HCT116 (cell line): Measurements from ENCODE around the gene HNF1B. TPM values are rescaled to one million over a fixed set of nuclear protein-coding genes. Genes with fewer than 3 reads are reported as not detected.

Experiments used
- ATAC-seq: fragments of 200-7000 bp; cut with Tn5 transposase; 2 replicates; pipeline ENCODE4 v1.9.1; 2020; ENCODE audit warnings: mild to moderate bottlenecking, moderate library complexity
- BruUV-seq: library from RNA; stranded (reverse); fragments of 400-500 nt; replicated peaks from 2 replicates; lab custom pipeline; 2021; lab: Mats Ljungman, UMichigan
- CTCF ChIA-PET: fragments of 300-600 bp; sonication (Branson Sonifier 250); formaldehyde crosslinking; loops from one replicate; lab custom pipeline; 2021; ENCODE audit warnings: antibody characterized with exemption; lab: Charles Lee
- POLR2A ChIA-PET: fragments of 300-600, 350-600 bp; sonication (Branson Sonifier 250); formaldehyde crosslinking; loops from one replicate; lab custom pipeline; 2021; ENCODE audit warnings: antibody characterized with exemption; lab: Charles Lee
- RAD21 ChIA-PET, 2 experiments: fragments of 300-600 bp; sonication (Branson Sonifier 250); formaldehyde crosslinking; loops; one replicate each; lab custom pipeline; 2023; ENCODE audit warnings: low total read pairs in 2 of 2; ENCODE audit not compliant: uncharacterized antibody in 2 of 2, unreplicated experiment in 2 of 2, low non-redundant PET in 1 of 2; lab: Charles Lee
- DNase-seq: peaks from one replicate; pipeline ENCODE4 v3.0.0-alpha.2; 2010; ENCODE audit warnings: low read depth, low spot score
- H2AFZ ChIP-seq: fragments of 200-600 bp; shearing (Covaris generic), sonication (generic); 2 replicates; pipeline ENCODE4 v1.6.1; 2017; ENCODE audit warnings: low read depth, mixed run types, mixed read lengths, antibody characterized with exemption, low read length; ENCODE audit not compliant: poor library complexity, severe bottlenecking
- H3K27ac ChIP-seq: 2 replicates; pipeline ENCODE4 v1.5.1; 2012; ENCODE audit warnings: low read depth, low read length
- H3K27me3 ChIP-seq: fragments of 200-600 bp; sonication (generic); 2 replicates; pipeline ENCODE4 v1.6.1; 2016; ENCODE audit warnings: mixed run types, low read length, mixed read lengths; ENCODE audit not compliant: insufficient read depth
- H3K36me3 ChIP-seq, 2 experiments: fragments of 200-500 bp in 1 of 2; fragments of 200-600 bp in 1 of 2; sonication (Bioruptor generic) in 1 of 2; sonication (generic) in 1 of 2; 2 replicates each; pipeline versions ENCODE4 v1.5.1 to v1.6.1; 2014 to 2016; ENCODE audit warnings: low read length in 2 of 2, inconsistent platforms in 1 of 2, mixed read lengths in 1 of 2, mixed run types in 1 of 2; ENCODE audit not compliant: insufficient read depth in 2 of 2, control insufficient read depth in 1 of 2
- H3K4me1 ChIP-seq, 2 experiments: fragments of 200-600 bp in 1 of 2; sonication (generic) in 1 of 2; 2 replicates each; pipeline versions ENCODE4 v1.5.1 to v1.6.1; 2012 to 2017; ENCODE audit warnings: low read length in 2 of 2, inconsistent platforms in 1 of 2, mild to moderate bottlenecking in 1 of 2, mixed read lengths in 1 of 2, mixed run types in 1 of 2, moderate library complexity in 1 of 2; ENCODE audit not compliant: insufficient read depth in 2 of 2, control insufficient read depth in 1 of 2
- H3K4me2 ChIP-seq: fragments of 200-600 bp; sonication (generic); 2 replicates; pipeline ENCODE4 v1.6.1; 2017; ENCODE audit warnings: mixed run types, low read length, mixed read lengths
- H3K4me3 ChIP-seq, 2 experiments: fragments of 200-600 bp in 1 of 2; sonication (generic) in 1 of 2; replicated peaks in 1 of 2; 2 replicates each; pipeline ENCODE4 v1.5.1; 2011 to 2016; ENCODE audit warnings: low read length in 2 of 2, control low read depth in 1 of 2, low read depth in 1 of 2, mild to moderate bottlenecking in 1 of 2, mixed read lengths in 1 of 2, mixed run types in 1 of 2
- H3K79me2 ChIP-seq: fragments of 200-600 bp; sonication (generic); 2 replicates; pipeline ENCODE4 v1.6.1; 2017; ENCODE audit warnings: mild to moderate bottlenecking, mixed run types, low read length, moderate library complexity, mixed read lengths; ENCODE audit not compliant: insufficient read depth
- H3K9ac ChIP-seq: fragments of 200-600 bp; sonication (generic); 2 replicates; pipeline ENCODE4 v1.6.1; 2016; ENCODE audit warnings: low read length, mixed read lengths
- H3K9me2 ChIP-seq: fragments of 200-600 bp; sonication (generic), shearing (Covaris generic); 2 replicates; pipeline ENCODE4 v1.6.1; 2017; ENCODE audit warnings: mixed run types, mild to moderate bottlenecking, moderate library complexity; ENCODE audit not compliant: insufficient read depth
- H3K9me3 ChIP-seq, 2 experiments: fragments of 200-500 bp in 1 of 2; fragments of 200-600 bp in 1 of 2; sonication (Bioruptor generic) in 1 of 2; sonication (generic) in 1 of 2; 2 replicates each; pipeline ENCODE4 v1.6.1; 2014 to 2017; ENCODE audit warnings: low read length in 2 of 2, mixed read lengths in 2 of 2, inconsistent platforms in 1 of 2, low read depth in 1 of 2, mild to moderate bottlenecking in 1 of 2, mixed run types in 1 of 2, moderate library complexity in 1 of 2; ENCODE audit not compliant: control insufficient read depth in 1 of 2, insufficient read depth in 1 of 2
- H4K20me1 ChIP-seq: fragments of 200-600 bp; sonication (generic), shearing (Covaris generic); 2 replicates; pipeline ENCODE4 v1.6.1; 2017; ENCODE audit warnings: mixed run types, mild to moderate bottlenecking, moderate library complexity; ENCODE audit not compliant: insufficient read depth
- CTCF ChIP-seq, 3 experiments: fragments of 200-600 bp in 1 of 3; sonication (generic) in 1 of 3; IDR thresholded peaks in 2 of 3; conservative IDR thresholded peaks in 1 of 3; 2 replicates each; pipeline ENCODE4 v1.5.1; 2012 to 2017; ENCODE audit warnings: low read depth in 2 of 3, low read length in 2 of 3, antibody characterized with exemption in 1 of 3, borderline replicate concordance in 1 of 3, control low read depth in 1 of 3, mild to moderate bottlenecking in 1 of 3, mixed read lengths in 1 of 3, mixed run types in 1 of 3, moderate library complexity in 1 of 3; ENCODE audit not compliant: insufficient read depth in 1 of 3
- ELF1 ChIP-seq: IDR thresholded peaks from 2 replicates; pipeline ENCODE4 v1.6.1; 2012; ENCODE audit warnings: low read depth, borderline replicate concordance
- EZH2 ChIP-seq: fragments of 200-600 bp; sonication (generic); IDR thresholded peaks from 2 replicates; pipeline ENCODE4 v1.6.1; 2017; ENCODE audit warnings: antibody characterized with exemption, mixed run types
- FOSL1 ChIP-seq: IDR thresholded peaks from 2 replicates; pipeline ENCODE4 v1.6.1; 2012; ENCODE audit warnings: low read depth
- MAX ChIP-seq: IDR thresholded peaks from 2 replicates; pipeline ENCODE4 v1.6.1; 2012
- POLR2A ChIP-seq: IDR thresholded peaks from 2 replicates; pipeline ENCODE4 v1.7.0; 2011; ENCODE audit warnings: borderline replicate concordance; ENCODE audit not compliant: insufficient read depth, insufficient read length; ENCODE audit errors: extremely low read depth
- POLR2AphosphoS5 ChIP-seq: IDR thresholded peaks from 2 replicates; pipeline ENCODE4 v1.6.1; 2011; ENCODE audit warnings: mild to moderate bottlenecking, low read depth, low read length, moderate library complexity
- RAD21 ChIP-seq: IDR thresholded peaks from 2 replicates; pipeline ENCODE4 v1.6.1; 2012; ENCODE audit warnings: low read depth, mild to moderate bottlenecking
- REST ChIP-seq: IDR thresholded peaks from 2 replicates; pipeline ENCODE4 v1.6.1; 2012; ENCODE audit warnings: low read depth
- SIN3A ChIP-seq: IDR thresholded peaks from 2 replicates; pipeline ENCODE4 v1.6.1; 2012; ENCODE audit warnings: low read depth
- TCF7L2 ChIP-seq: IDR thresholded peaks from 2 replicates; pipeline ENCODE4 v1.7.0; 2011; ENCODE audit warnings: borderline replicate concordance, inconsistent platforms; ENCODE audit not compliant: insufficient read depth, insufficient read length; ENCODE audit errors: extremely low read depth
- intact Hi-C: fragments of 100-400 bp; cut with micrococcal nuclease; formaldehyde crosslinking; loops from 2 replicates; pipeline ENCODE4 v1.10.0; 2022
- total RNA-seq: library from RNA; stranded (reverse); gene quantifications from one replicate; pipeline ENCODE4 v1.2.1, GENCODE V29; 2021; ENCODE audit not compliant: unreplicated experiment

The HNF1B gene
- total RNA-seq, 1 experiment from 2014 or later: 3.6 TPM

GRCh38 chr17:37706446-37706845 lies 38.4 kb downstream of the HNF1B start:
- no peaks in the 10 kb centered on the region for H3K27me3 ChIP-seq
- no peak for DNase-seq
- no TSS peak for BruUV-seq
- no peak overlapping the region for H3K4me2 ChIP-seq
- H4K20me1 ChIP-seq: no peaks in the 10 kb centered on the region
- no peak overlapping the region for H3K4me3 ChIP-seq
- H3K9me2 ChIP-seq: no peaks in the 10 kb centered on the region
- H3K36me3 ChIP-seq: no peaks in the 10 kb centered on the region
- H3K9ac ChIP-seq: no peak overlapping the region
- no peak for ATAC-seq
- H3K27ac ChIP-seq: no peak overlapping the region
- ChIA-PET RAD21 (no interaction called here), CTCF (interaction anchor here (0.6 to 1.3 kb wide), 2 partner anchors 64 to 110 kb away, joined by 3 read pairs; no protein-coding TSS in a partner anchor), POLR2A (no interaction called here)
- no peaks in the 10 kb centered on the region for H3K79me2 ChIP-seq
- H3K9me3 ChIP-seq: no peaks in the 10 kb centered on the region
- TF ChIP-seq CTCF (IDR thresholded peaks at IDR 0.05 in 2 of 3, conservative IDR thresholded peaks at IDR 0.05 in 1 of 3; ENCODE audit: borderline replicate concordance in 1 of 3, insufficient read depth in 1 of 3, low read depth in 2 of 3, low read length in 2 of 3) (no peak), EZH2 (no peak), SIN3A (no peak), ELF1 (no peak), POLR2AphosphoS5 (no peak), MAX (no peak), TCF7L2 (no peak), FOSL1 (no peak), POLR2A (no peak), RAD21 (no peak), REST (no peak)
- intact Hi-C loops: loop anchor here (5.0 kb wide), 1 partner anchor 36 kb away; no protein-coding TSS in a partner anchor
- H2AFZ ChIP-seq: no peak overlapping the region
- peaks cover 17 to 35% of the 10 kb centered on the region in 2 experiments for H3K4me1 ChIP-seq
